Hematopoietic multipotent progenitor cell treated with erythropoietin and hydrocortisone succinate and interleukin-3 and kit ligand, for 17 days (in vitro differentiated cells): ENCODE results near the gene CDH23.

Source experiments
- DNase-seq: peaks from one replicate; pipeline ENCODE4 v3.0.0-alpha.2; 2015; ENCODE audit warnings: low spot score

CDH23 gene

DNA sequence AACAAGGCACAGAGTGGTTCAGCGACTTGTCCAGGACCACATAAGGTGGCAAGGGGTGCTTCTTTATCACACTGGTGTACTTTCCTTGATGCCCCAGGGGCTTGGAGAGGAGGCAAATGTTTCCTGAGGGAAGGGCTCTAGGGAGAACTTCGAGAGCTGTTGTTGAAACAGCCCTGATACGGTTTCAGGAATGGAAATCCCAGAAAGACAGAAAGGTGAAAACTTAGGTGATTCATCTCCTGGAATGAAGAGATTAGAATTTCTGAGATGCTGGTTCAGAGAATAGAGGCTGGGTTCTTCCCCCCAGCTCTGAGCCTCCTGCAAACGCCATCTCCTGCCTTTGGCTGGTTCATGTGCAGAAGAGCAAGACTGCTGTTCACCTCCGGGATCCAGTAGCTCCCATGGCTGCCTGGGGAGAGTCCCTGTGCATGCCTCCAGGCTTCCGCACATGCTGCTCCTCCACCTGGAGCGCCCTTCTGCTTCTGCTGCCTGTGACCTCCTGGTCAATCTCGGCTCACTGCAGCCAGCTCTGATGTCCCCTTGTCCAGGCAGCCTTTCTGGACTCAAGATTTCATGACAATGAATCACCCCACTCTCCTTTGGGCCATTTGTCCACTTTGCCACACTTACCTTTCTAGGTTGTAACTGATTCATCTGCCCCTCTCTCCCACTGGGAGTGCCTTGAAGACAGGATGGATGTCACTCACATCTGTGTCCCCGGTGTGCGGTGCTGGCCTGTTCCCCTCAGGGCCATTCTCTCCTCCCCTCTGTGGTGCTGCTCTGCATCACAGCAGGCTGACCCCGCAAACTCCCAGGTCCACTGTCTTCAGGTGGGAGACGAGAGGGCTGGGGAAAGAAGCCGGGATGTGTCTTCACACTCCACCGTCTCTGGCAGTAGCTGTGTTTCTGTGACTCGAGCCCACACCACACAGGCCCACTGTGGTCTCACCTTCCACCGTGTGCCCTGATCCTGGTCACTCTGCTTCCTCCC lies 3.6 kb upstream of the CDH23 start:
- no peak for DNase-seq

DNA sequence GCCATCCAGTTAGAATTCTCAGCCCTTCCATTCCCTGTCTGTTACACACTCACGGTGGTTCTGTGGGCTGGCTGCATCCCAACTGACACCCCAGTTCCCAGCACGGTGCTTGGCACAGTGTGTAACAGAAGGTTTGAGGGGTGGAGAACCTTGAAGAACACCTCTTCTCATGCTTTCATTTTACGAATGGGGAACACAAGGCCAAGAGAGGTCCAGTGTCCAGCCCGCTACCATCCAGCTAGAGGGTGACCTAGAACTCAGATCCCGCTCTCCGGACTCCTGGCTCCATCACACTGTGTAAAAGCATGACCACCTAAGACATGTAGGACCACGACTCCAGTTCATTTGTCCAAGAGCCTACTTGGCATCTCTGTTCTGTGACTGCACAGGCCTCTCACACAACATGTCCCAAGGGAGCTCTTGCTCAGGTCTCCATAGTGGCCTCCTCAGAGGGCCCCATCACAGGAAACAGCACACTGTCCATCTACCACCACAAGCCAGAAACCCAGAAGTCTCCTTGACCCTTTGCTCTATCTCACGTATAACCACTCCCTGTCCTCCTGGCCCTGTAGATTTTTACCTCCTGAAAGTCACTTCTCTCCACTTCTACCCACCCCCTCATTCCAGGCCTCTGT lies 2.8 kb upstream of the CDH23 start:
- no peak for DNase-seq

DNA sequence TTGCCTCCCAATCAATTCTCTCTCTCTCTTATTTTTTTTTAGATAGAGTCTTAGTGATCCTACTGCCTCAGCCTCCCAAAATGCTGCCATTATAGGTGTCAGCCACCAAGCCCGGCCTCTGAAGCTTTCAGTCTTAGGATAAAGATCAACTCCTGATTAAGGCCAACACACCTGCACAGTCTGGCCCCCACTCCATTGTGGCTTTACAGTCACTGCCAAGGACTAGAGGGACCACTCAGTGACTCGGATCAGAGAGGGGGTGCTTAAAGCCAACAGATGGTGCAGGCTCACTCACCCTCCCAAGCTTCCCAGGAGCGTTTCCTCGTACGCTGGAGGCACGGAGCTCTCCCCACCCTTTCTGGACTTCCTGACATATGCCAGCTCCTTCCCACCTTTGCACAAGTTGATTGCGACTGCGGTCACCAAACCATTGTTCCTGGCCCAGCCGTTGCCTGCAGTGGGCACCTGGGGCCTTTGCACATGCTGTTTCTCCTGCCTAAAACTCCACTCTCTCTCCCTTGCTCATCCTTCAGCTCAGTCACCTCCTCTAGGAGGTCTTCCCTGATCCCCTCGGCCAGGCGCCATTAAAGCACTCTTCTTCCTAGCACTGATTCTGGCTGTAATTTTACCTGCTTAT lies 1.7 kb upstream of the CDH23 start:
- no peak for DNase-seq

DNA sequence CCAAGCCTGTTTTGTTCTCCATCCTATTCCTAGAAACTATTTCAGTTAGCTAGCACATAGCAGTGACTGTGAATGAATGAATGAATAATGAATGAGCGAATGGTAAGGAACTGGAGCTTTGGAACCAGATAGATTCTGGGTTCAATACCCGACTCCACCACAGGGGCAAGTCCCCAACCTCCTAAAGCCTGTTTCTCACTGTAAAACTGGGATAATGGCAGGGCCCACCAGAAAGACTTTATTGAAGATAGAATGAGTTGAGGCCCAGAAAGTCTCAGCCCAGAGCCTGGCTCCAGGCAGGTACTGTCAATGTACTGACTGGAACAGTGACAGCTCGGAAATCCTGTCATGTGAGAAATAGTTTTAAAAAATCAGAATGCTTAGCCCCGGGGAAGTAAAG lies 1.1 kb upstream of the CDH23 start:
- no peak for DNase-seq

DNA sequence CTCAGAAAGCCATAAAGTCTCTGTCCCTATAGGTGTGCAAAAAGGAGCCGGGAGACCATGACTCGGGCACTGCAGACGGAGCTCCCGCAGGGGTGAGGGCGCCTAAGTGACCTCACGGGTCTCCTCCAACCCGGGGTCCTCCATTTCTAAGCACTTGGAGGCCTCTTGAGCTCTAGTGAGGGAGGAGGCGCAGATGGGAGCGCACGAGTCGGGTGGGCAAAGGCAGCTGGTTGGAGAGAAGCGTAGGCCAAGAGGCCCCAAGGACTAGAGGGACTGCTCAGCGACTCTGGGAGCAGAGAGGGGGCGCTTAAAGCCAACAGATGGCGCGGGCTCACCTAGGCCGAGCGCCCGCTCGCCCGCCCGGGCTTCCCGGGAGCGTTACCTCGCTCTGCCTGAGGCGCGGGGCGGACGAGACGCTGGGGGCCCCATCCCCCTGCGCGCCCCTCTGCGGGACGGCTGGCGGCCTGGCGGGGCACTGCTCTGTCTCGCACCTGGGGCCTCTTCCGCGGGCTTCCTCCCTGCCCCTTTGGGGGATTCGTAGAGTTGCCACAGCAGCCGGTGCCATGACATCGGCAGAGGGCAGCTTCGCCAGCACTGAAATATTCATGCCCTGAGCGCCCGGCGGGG lies 523 bp upstream of the CDH23 start:
- DNase-seq, result no peak

DNA sequence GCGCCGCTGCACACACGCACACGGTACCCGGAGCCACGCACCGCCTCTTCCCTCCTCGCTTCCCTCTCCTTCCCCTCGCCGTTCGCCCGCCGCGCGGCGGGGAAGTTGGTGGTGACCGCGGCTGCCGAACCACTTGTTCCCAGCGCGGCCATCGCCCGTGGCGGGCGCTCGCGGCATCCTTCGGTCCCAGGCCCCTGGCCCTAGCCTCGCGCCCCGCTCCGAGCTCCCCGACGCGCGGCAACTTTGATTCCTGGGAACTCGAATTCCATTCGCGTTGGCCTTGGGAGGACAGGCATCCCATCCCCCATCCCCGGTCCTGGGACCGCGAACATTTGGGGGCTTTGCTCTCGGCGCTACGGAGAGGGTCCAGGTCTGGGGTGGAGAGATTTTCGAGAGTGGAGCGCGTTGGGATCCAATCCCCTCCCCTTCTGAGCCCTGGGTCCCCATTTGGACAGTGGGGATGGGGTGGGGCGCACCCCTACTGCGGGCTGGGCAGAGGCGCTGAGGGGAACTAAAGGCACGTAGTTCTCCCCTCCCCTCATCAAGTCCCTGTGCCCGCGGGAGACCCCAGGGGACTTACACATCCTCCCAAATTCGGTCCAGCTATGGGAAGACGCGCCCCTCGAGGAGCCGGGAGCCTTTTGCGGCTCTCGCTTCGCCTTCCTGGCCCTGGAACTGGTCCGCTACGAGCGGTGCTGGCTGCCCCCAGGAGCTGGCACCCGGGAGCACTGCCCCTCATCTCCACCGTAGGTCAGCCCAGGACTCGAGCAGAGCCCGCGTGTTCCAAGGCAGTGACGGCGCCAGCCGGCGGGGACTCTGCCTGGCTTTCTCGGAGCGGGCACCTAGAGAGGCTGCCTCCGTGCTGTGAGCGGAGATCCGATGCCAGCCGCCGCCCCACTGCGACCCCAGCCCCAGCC lies 834 bp downstream of the CDH23 start:
- DNase-seq, result no peak

DNA sequence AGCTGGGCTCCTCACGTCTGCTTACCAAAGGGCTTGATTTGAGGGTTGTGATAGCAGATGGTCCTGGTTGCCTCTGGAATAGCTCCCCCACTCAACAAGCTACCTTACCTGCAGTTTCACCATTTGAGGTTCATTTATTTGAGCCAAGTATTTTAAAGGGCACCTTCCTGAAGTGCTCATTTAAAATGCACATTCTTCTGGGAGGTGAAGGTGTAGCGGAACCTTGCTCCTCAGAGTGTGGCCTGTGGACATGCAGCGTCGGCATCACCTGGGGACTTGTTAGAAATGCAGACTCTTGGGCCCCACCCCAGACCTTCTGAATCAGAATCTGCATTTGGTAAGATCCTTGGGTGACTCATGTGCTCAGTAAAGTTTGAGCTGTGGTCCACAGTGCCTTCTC lies 2.3 kb downstream of the CDH23 start:
- DNase-seq, result no peak

DNA sequence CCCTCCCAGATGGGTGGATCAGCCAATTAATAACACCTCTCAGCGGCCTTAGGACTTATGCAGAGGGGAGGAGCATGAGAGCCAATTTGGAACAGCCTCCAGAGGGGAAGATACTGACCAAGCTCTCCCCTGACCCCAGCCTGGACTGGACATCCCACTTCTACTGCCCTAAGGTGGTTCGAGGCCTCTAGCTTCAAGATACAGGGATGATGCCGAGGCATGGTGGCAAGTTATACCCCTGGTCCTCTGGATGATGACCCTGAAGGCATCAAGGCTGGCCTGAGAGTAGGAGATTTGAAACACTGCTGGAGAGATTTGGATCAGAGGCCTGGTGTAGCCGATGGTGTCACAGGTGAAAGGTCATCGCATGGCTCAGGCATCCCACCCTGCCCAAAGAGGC lies 3.2 kb downstream of the CDH23 start:
- DNase-seq, result no peak

DNA sequence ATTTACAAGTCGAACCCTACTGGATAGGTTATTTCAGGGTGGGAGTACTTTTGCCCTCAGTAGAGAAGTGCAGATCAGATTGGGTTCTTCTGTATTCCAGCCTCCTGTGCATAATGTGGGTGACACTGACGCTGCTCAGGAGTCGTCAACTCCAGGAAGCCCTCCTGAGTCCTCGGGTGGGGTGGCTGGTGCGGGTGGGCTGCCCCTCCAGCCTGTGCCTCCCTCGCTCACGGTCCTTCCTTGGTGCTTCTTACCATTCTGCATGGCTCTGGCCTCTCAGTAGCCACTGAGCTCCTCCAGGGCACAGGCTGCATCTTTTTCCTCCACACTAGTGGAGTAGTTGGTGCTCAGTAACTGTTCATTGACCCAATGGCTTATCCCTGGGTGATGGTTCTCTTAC lies 4.3 kb downstream of the CDH23 start:
- no peak for DNase-seq

DNA sequence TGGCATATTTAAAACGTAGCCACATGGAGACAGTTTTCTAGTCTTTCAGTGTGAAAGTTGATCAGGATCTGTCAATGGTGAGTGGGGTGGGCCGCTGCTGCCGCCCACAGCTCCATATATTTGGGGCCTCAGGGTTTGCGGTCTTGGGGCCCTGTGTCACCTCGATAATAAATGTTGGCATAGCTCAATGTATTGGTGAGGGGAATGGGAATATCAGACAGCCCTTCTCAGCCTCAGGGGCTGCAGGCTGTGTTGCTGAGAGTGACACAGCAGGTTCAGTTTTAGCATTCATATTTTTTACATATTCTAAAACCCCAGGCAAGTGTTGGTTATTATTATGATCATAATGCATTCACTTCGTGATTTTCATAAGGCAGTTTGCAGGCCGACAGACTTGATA lies 5.3 kb downstream of the CDH23 start:
- DNase-seq, result no peak

DNA sequence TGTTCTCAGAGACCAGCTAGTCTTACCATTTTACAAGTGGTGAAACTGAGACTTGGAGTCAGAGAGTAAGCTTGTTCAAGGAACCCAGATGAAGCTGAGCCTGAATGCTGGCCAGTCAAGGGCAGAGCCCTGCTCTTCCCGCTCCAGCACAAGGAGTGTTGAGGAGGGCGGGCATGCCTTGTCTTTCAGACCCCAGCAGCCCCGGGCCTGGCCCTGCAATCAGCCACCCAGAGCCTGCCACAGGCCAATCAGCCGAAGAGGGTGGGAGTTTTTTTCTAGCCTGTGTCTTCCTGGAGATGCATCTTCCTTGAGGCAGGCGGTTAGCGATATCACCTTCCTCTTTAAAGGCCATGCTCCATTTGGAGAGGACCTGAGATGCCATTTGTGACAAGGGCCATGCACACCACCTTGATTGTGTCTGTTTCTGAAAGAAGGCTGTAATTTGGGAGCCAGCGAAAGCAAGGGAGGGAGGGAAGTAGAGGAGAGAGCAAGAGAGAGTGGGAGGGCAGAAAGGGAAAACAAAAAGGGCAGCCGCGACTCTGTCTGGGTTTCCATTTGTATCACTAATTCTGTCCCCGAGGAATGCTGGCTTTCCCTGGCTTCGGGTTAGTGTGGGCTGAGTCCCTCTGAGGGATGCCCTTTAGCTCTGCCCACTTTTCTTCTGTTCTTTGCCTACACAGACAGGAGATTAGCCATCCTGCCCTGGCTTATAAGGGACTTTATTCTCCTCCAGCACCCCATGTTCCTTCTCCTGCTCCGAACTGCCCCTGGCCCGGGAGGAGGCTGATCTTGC lies 8.0 kb downstream of the CDH23 start:
- no peak for DNase-seq

DNA sequence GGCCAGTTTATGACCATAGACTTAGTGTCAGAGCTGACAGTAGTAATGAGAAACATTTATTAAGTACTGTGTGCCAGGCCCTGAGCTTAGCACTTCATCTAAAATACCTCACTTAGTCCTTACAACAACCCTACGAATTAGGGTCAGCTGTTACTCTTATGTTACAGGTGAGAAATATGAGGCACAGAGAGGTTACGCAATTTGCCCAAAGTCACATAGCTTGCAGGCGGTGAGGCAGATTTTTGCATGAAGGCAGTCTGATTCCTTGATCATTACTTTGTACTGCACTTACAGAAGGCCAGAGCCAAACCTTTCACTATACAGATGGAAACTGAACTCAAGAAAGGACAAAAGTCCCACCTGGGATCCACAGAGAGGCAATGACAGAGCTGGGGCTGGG lies 10.2 kb downstream of the CDH23 start:
- no peak for DNase-seq

DNA sequence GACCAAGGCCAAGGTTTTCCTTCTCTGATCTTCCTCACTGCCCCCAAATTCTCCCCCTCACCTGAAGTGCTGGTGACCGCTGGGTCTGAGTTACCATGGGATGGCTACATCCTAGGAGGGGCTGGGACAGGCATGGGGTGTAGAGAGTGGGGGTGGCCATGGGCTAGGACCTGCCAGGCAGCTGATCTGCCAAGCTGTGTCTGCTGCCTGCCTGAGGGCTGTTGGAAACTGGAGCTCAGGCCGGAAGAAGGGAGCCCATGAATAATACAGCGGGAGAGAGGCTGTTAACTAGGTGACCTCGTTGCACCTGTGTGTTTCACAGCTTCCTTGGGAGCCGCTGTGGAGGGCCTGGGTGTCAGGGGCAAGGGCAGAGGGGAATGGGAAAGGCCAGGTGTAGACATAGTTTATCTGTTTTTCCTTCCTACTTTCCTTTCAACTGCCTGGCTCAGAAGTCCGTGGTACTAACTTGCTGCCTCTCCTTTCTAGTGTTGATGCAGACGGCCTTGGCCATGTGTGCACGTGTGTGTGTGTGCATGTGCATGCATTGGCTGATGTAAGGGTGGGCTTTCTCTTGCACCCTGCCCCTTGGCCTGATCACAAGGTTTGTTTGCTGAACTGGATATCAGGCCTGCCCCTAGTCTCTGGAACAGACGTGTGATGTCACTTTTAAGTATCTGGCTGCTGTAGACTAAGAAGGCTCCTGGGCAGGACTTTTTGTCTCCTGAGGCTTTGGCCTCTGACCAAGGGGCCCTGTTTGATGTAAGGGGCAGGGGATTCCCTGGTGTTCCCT lies 11.9 kb downstream of the CDH23 start:
- no peak for DNase-seq

DNA sequence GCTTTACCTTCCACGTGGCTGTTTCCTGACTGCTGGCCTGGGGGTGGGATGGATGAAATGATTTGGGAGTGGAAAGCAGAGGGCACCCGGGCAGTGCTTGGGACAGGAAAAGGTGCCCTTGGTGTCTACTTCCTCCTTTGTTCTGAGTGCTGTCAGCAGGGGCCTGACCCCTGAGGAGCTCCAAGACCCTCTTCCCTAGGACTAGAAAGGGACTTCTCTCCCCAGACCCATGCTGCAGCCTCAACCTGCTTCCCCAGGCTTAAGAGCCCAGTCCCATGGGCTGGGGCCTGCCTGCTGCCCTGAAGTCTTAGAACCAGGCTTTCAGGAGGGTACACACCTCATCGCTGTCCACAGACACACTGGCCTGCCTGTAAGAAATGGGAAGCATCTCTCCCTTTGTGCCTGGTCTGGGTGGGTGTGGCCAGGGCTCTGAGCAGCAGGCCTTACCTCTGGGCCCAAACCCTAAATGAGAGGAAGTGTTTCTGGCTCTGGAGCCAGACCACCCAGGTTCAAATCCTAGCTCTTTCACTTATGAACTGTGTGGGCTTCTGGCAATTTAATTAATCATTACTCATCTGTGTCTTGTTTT lies 12.9 kb downstream of the CDH23 start:
- DNase-seq, result no peak

DNA sequence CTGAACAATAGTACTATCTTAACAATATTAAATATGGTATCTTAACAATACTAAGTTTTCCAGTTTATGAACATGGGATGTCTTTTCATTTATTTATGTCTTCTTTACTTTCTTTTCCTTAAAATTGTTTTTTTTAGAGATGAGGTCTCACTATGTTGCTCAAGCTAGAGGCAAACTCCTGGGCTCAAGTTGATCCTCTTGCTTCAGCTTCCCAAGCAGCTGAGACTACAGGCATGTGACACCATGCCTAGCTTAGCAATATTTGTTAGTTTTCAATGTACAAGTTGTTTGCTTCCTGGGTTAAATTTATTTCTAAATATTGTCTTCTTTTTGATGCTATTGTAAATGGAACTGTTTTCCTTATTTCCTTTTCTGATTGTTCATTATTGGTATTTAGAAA lies 16.9 kb downstream of the CDH23 start:
- no peak for DNase-seq

DNA sequence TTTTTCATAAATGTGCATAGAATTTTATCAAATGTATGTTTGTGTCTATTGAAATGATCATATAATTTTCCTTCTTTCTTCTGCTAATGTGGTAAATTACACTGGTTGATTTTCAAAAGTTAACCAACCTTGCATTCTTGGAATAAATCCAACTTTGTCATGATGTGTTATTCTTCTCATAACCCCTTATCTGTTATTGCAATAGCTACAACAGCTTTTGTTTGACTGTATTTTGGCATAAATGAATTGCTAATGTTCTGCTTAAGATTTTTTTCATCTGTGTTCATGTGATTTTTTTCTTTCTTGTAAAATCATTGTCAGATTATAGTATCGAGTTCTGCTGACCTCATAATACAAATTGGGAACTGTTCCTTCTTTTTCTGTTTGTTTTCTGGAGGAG lies 17.6 kb downstream of the CDH23 start:
- no peak for DNase-seq

DNA sequence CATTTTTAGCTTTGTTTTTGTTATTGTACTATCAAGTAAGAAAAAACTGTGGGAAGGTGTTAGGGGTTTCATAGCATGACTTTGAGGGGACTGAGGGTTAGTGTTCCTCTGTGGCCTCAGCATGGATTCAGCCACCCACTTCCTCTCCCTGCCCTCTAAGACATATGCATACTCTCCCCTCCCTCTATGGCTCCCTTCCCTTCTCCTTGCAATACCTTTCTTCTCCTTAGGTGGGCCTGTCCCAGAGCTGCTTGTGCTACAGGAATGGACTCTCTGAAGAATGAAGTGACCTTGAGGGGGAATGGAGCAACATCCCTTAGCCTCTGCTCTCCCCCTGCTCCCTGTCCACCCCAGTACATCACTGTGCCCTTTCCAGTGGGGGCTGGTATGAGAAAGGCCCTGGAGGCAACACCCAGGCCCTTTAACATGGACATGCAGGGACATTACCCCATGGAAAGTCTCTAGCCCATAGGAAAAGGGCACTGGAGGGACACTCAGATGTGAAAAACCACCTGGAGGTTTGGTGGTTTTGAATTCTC lies 22.4 kb downstream of the CDH23 start:
- no peak for DNase-seq

DNA sequence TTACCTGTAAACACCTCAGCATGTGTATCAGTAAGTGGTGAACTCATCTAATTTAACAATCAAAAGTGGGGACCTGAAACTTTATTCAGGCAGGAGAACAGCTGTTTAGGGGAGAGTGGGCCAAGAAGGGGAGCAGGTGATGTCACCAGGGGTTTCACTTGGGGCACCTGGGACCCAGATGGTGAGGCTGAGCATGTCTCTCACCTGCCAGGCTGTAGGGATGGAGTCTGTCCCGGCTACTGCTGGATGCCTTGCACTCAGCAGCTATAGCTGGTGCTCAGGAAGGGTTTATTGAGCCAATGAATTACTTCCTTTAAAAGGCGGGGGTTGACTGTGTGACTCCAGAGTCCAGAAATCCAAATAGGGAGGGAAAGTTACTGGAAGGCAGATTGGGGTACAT lies 23.0 kb downstream of the CDH23 start:
- DNase-seq, result no peak

DNA sequence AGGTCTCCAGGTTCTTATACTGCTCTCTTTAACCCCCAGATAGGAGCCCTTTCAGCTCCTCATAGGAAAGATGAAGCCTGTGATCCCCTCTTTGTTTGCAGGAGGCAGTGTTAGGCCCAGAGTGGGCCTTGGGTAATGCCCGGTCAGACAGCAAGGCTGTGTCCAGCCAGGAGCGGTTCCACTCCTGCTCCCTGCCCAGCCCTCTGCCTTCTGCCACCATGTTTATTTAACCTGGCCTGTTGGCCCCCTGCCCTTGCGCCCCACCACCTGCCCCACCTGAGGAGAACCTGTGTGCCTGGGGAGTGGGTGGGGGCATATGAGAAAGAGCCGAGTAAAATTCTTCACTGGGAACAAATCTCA lies 24.3 kb downstream of the CDH23 start:
- DNase-seq, result no peak
